ENCODE measurements around the gene DCLRE1C.
A peak's percentile ranks its signal among the peaks of the same experiment; 100 is the strongest.

DCLRE1C gene

DNA sequence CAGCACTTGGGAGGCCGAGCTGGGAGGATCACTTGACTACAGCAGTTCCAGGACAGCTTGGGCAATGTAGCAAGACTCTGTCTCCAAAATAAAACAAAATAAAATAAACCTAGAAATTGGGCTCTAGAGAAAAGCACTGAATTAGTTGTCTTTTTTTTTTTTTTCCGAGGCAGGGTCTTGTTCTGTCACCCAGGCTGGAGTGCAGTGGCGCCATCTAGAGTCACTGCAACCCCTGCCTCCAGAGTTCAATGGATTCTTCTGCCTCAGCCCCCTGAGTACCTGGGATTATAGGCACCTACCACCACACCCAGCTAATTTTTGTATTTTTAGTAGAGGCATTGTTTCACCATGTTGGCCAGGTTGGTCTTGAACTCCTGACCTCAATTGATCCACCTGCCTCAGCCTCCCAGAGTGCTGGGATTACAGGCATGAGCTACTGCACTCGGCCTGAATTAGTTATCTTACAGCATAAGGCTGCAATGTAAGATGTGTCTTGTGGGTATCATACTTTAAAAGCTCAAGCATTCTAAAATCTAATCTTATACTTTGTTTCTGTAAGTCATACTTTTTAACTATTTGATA is 18.1 kb upstream of the DCLRE1C start:
- no peaks in the 10 kb centered on the region for H3K9me3 ChIP-seq (ENCODE audit: control insufficient read depth in 2 of 2, low read length in 2 of 2)
- H3K27me3 ChIP-seq (ENCODE audit: control insufficient read depth in 2 of 2, insufficient read depth in 2 of 2, low read length in 2 of 2): no peaks in the 10 kb centered on the region
- H3K4me1 ChIP-seq (ENCODE audit: control insufficient read depth in 2 of 2, insufficient read depth in 2 of 2, low read length in 2 of 2): no peaks in the 10 kb centered on the region
- H3K36me3 ChIP-seq (ENCODE audit: control insufficient read depth in 2 of 2, insufficient read depth in 2 of 2, low read length in 2 of 2): no peaks in the 10 kb centered on the region
- H3K9ac ChIP-seq (ENCODE audit: low read depth in 1 of 2, low read length in 2 of 2): no peak overlapping the region
- no peak overlapping the region for H3K4me3 ChIP-seq (ENCODE audit: low read length in 2 of 2)
- no peak overlapping the region for H3K27ac ChIP-seq (ENCODE audit: low read depth in 2 of 2, low read length in 2 of 2)

DNA sequence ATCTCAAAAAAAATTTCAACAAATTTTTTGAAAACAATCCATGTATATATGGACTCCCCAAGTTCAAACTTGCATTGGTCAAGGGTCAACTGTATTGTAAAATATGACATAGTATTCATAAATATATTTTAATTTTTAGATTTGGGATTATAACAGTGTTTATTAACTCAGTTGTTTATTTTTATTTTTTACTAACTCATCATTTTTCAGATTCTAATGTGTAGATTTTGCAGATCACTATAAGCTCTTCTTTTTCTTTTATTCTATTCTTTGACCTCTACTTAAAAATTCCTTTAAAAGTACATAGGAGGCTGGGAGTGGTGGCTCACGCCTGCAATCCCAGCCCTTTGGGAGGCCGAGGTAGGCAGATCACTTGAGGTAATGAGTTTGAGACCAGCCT is 14.0 kb upstream of the DCLRE1C start:
- no peaks in the 10 kb centered on the region for H3K4me1 ChIP-seq (ENCODE audit: control insufficient read depth in 2 of 2, insufficient read depth in 2 of 2, low read length in 2 of 2)
- no peak overlapping the region for H3K27ac ChIP-seq (ENCODE audit: low read depth in 2 of 2, low read length in 2 of 2)
- no peak overlapping the region for H3K9ac ChIP-seq (ENCODE audit: low read depth in 1 of 2, low read length in 2 of 2)
- H3K4me3 ChIP-seq (ENCODE audit: low read length in 2 of 2): no peak overlapping the region
- H3K36me3 ChIP-seq (ENCODE audit: control insufficient read depth in 2 of 2, insufficient read depth in 2 of 2, low read length in 2 of 2): no peaks in the 10 kb centered on the region
- H3K9me3 ChIP-seq (ENCODE audit: control insufficient read depth in 2 of 2, low read length in 2 of 2): no peaks in the 10 kb centered on the region
- H3K27me3 ChIP-seq (ENCODE audit: control insufficient read depth in 2 of 2, insufficient read depth in 2 of 2, low read length in 2 of 2): no peaks in the 10 kb centered on the region

DNA sequence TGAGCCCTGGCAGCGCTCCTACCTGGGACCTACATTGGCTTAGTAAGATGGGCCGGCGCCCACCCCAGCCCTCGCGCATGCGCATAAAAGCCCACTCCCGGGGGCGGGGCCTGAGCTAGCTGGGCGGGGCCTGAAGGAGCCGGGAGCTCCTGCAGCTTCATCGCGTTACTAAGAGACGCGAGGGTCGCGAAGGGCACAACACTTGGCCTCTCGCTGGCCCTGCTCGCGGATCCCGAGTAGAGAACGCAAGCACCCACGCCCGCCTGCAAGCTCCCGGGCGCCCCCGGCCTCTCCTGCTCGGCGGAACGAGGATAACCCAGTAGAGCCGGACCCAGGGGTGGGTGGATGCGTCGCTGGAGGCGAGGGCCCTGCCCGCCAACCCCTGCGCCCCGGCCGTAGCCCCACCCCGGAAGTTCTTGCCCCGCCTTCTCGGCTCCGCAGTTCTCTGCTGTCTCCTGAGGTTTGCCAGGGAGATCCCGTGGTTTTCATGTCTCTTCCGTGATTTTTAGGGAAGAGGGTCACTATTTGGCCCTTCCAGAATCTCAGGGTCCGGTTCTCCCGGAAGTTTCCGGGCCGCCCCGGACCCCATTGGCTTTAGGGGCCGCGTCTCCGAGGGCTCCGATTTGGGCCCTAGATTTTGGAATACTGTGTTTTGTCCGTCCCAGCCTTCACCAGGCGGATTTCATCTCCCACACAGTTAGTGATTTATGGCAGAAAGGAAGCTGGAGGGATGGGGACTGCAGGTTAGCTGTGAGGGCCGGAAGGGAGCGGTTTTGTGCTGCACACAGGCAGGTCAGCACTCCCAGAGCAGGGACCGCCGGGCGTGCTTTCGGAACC is 5.5 kb upstream of the DCLRE1C start, which contains the start of gene MEIG1:
TSS of gene MEIG1 (plus strand) at position 168 of the 837 bp plus-strand sequence. CDS start 7,081 bp downstream, outside the sequence.
- no peaks in the 10 kb centered on the region for H3K27me3 ChIP-seq (ENCODE audit: control insufficient read depth in 2 of 2, insufficient read depth in 2 of 2, low read length in 2 of 2)
- peak within 1 kb of the TSS; percentile 75 to 81 for H3K4me3 ChIP-seq (ENCODE audit: low read length in 2 of 2)
- no peaks in the 10 kb centered on the region for H3K36me3 ChIP-seq (ENCODE audit: control insufficient read depth in 2 of 2, insufficient read depth in 2 of 2, low read length in 2 of 2)

DNA sequence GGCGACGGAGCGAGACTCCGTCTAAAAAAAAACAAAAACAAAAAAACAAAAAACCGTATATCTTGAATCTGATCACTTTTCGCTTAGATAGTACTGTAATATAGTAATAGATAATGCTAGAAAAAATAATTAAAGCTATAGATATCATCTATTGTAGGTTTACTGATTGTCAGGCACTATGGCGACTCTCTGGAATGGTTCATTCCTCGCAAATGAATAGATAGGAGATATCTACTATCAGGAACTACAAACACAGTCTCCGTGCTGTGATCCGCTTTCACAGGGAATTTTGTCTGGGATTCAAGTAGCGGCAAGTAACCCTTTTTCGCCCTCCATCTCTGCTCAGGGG is 5.0 kb upstream of the DCLRE1C start:
- peaks cover 2 to 3% of the 10 kb centered on the region in 2 donors for H3K4me1 ChIP-seq (ENCODE audit: control insufficient read depth in 2 of 2, insufficient read depth in 2 of 2, low read length in 2 of 2)
- H3K9ac ChIP-seq (ENCODE audit: low read depth in 1 of 2, low read length in 2 of 2): peak overlapping the region; percentile 68 to 81
- peak overlapping the region; percentile 94 to 97 for H3K27ac ChIP-seq (ENCODE audit: low read depth in 2 of 2, low read length in 2 of 2)
- no peaks in the 10 kb centered on the region for H3K36me3 ChIP-seq (ENCODE audit: control insufficient read depth in 2 of 2, insufficient read depth in 2 of 2, low read length in 2 of 2)
- no peaks in the 10 kb centered on the region for H3K9me3 ChIP-seq (ENCODE audit: control insufficient read depth in 2 of 2, low read length in 2 of 2)
- peak overlapping the region; percentile 75 to 81 for H3K4me3 ChIP-seq (ENCODE audit: low read length in 2 of 2)
- no peaks in the 10 kb centered on the region for H3K27me3 ChIP-seq (ENCODE audit: control insufficient read depth in 2 of 2, insufficient read depth in 2 of 2, low read length in 2 of 2)

More for the DNA sequence above, 5.5 kb upstream of the DCLRE1C start, which contains the start of gene MEIG1:
- peak within 1 kb of the TSS; percentile 82 to 87 for H3K9ac ChIP-seq (ENCODE audit: low read depth in 1 of 2, low read length in 2 of 2)
- H3K27ac ChIP-seq (ENCODE audit: low read depth in 2 of 2, low read length in 2 of 2): peak within 1 kb of the TSS; percentile 94 to 97
- peaks cover 2 to 3% of the 10 kb centered on the region in 2 donors for H3K4me1 ChIP-seq (ENCODE audit: control insufficient read depth in 2 of 2, insufficient read depth in 2 of 2, low read length in 2 of 2)
- H3K9me3 ChIP-seq (ENCODE audit: control insufficient read depth in 2 of 2, low read length in 2 of 2): no peaks in the 10 kb centered on the region

DNA sequence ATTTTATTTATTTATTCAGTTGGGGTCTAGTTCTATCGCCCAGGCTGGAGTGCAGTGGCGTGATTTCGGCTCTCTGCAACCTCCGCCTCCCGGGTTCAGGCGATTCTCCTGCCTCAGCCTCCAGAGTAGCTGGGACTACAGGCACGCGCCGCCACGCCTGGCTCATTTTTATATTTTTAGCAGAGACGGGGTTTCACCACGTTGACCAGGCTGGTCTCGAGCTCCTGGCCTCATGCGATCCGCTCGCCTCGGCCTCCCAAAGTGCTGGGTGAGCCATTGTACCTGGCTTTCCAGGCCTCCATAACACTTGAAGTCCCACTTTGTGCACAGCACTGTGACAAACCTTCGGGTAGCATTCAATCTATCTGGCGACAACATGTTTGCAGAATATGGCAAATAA is 1.0 kb upstream of the DCLRE1C start:
- Histone ChIP-seq H3K36me3 (ENCODE audit: control insufficient read depth in 2 of 2, insufficient read depth in 2 of 2, low read length in 2 of 2) (no peaks in the 10 kb centered on the region), H3K9ac (ENCODE audit: low read depth in 1 of 2, low read length in 2 of 2) (peak overlapping the region in 1 of 2 donors; percentile 72), H3K27me3 (ENCODE audit: control insufficient read depth in 2 of 2, insufficient read depth in 2 of 2, low read length in 2 of 2) (no peaks in the 10 kb centered on the region), H3K9me3 (ENCODE audit: control insufficient read depth in 2 of 2, low read length in 2 of 2) (no peaks in the 10 kb centered on the region), H3K27ac (ENCODE audit: low read depth in 2 of 2, low read length in 2 of 2) (peak overlapping the region in 1 of 2 donors; percentile 88), H3K4me1 (ENCODE audit: control insufficient read depth in 2 of 2, insufficient read depth in 2 of 2, low read length in 2 of 2) (peaks cover 10 to 11% of the 10 kb centered on the region in 2 donors), H3K4me3 (ENCODE audit: low read length in 2 of 2) (peak overlapping the region in 1 of 2 donors; percentile 89)

DNA sequence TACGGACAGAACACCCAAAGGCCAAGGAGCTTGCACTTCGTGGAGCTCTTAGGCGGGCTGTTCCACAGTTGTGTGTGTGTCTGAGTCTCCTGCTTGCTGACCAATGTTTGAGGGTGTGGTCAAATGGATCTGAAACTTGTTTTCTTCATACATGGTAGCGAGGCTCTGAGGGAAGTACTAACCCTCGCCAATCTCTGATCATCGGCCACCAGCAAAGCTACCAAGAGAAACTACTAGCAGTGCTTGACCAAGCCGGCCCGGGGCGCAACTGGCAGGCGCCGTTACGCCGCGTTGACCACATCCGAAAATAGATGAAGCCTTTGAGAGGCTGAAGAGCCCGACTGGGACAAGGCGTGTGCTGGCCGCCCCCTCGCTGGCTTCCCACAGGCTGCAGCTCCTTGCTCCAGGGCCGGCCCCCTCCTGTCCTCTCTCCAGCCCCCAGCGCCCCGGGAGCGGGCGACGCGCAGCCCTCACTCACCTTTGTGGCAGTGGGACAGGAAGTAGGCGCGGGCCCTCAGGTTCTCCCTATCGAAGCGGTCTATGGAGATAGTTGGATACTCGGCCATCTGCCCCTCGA is 384 bp downstream of the DCLRE1C start:
- no peaks in the 10 kb centered on the region for H3K9me3 ChIP-seq (ENCODE audit: control insufficient read depth in 2 of 2, low read length in 2 of 2)
- peaks cover 0 to 7% of the 10 kb centered on the region in 2 donors for H3K36me3 ChIP-seq (ENCODE audit: control insufficient read depth in 2 of 2, insufficient read depth in 2 of 2, low read length in 2 of 2)
- H3K9ac ChIP-seq (ENCODE audit: low read depth in 1 of 2, low read length in 2 of 2): peak overlapping the region; percentile 72 to 83
- H3K27me3 ChIP-seq (ENCODE audit: control insufficient read depth in 2 of 2, insufficient read depth in 2 of 2, low read length in 2 of 2): no peaks in the 10 kb centered on the region
- peak overlapping the region; percentile 89 to 91 for H3K4me3 ChIP-seq (ENCODE audit: low read length in 2 of 2)
- H3K27ac ChIP-seq (ENCODE audit: low read depth in 2 of 2, low read length in 2 of 2): peak overlapping the region; percentile 88 to 90
- peaks cover 8 to 11% of the 10 kb centered on the region in 2 donors for H3K4me1 ChIP-seq (ENCODE audit: control insufficient read depth in 2 of 2, insufficient read depth in 2 of 2, low read length in 2 of 2)

DNA sequence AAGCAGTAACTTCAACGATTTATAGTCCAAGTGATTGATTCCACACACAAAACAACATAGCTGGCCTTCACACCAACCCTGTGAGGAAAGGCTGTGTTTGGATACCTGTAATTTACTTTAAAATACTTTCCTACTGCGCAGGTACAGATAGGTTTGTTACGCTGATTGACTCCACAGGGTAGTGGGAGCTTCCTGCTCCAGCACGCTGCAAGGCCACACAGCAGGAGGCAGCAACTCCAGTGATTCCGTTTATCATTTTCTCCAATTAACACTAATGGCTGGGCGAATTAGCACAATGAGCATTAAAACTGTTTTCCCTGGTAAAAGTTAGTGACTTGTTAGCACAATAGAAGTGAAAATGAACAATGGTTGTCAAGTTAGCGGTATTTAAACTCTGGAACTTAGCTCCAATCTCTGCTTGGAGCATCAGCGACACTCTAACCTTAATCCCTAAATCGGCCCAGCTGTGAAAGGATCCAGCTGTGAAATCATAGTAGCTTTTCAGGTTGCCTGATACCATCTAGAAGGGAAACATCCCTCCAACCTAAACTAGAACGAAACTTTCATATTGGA is 959 bp downstream of the DCLRE1C start:
- H3K36me3 ChIP-seq (ENCODE audit: control insufficient read depth in 2 of 2, insufficient read depth in 2 of 2, low read length in 2 of 2): peaks cover 4 to 7% of the 10 kb centered on the region in 2 donors
- H3K27me3 ChIP-seq (ENCODE audit: control insufficient read depth in 2 of 2, insufficient read depth in 2 of 2, low read length in 2 of 2): no peaks in the 10 kb centered on the region
- H3K4me3 ChIP-seq (ENCODE audit: low read length in 2 of 2): peak overlapping the region; percentile 89 to 91
- H3K9ac ChIP-seq (ENCODE audit: low read depth in 1 of 2, low read length in 2 of 2): peak overlapping the region; percentile 72 to 83
- H3K9me3 ChIP-seq (ENCODE audit: control insufficient read depth in 2 of 2, low read length in 2 of 2): no peaks in the 10 kb centered on the region
- H3K27ac ChIP-seq (ENCODE audit: low read depth in 2 of 2, low read length in 2 of 2): peak overlapping the region in 1 of 2 donors; percentile 88
- peaks cover 8 to 11% of the 10 kb centered on the region in 2 donors for H3K4me1 ChIP-seq (ENCODE audit: control insufficient read depth in 2 of 2, insufficient read depth in 2 of 2, low read length in 2 of 2)

DNA sequence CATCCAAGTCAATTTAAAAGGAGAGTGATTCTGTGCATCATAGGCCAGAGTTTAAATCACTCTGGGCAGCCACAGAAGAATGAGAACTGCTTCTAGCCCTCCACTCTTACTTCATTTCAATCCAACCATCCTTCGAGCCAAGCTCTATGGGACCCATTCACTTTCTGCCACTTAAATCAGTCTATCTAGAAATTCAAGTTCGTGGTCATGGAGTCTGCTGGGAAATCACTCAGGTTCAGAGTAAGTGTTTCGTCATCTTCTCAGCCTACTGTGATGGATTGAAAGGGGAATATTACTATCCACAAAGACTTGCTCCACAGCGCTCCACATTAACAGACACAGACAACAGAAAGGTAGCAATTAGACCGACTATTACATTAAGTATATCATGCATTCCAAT is 4.6 kb downstream of the DCLRE1C start:
- peaks cover 8 to 11% of the 10 kb centered on the region in 2 donors for H3K4me1 ChIP-seq (ENCODE audit: control insufficient read depth in 2 of 2, insufficient read depth in 2 of 2, low read length in 2 of 2)
- no peak overlapping the region for H3K27ac ChIP-seq (ENCODE audit: low read depth in 2 of 2, low read length in 2 of 2)
- no peak overlapping the region for H3K9ac ChIP-seq (ENCODE audit: low read depth in 1 of 2, low read length in 2 of 2)
- H3K4me3 ChIP-seq (ENCODE audit: low read length in 2 of 2): no peak overlapping the region
- peaks cover 8 to 17% of the 10 kb centered on the region in 2 donors for H3K36me3 ChIP-seq (ENCODE audit: control insufficient read depth in 2 of 2, insufficient read depth in 2 of 2, low read length in 2 of 2)
- no peaks in the 10 kb centered on the region for H3K9me3 ChIP-seq (ENCODE audit: control insufficient read depth in 2 of 2, low read length in 2 of 2)
- no peaks in the 10 kb centered on the region for H3K27me3 ChIP-seq (ENCODE audit: control insufficient read depth in 2 of 2, insufficient read depth in 2 of 2, low read length in 2 of 2)

DNA sequence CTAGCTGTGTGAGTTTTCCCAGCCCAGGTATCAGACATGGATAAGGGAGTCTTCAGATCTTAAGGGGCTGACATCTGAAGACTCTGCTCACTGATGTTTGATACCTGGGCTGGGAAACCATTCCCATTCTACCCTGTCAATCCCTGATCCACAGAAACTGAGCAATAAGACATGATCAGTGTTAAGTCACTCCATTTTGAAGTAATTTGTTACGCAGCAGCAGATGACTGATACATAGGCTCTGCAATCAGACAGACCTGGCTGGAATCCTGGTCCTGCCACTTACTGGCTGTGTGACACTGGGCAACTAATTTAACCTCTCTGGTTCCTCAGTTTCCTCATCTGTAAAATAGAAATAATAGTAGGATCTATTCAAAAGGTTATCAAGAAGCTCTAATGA is 6.6 kb downstream of the DCLRE1C start:
- Histone ChIP-seq H3K4me3 (ENCODE audit: low read length in 2 of 2) (no peak overlapping the region), H3K27ac (ENCODE audit: low read depth in 2 of 2, low read length in 2 of 2) (no peak overlapping the region), H3K36me3 (ENCODE audit: control insufficient read depth in 2 of 2, insufficient read depth in 2 of 2, low read length in 2 of 2) (peaks cover 14 to 29% of the 10 kb centered on the region in 2 donors), H3K9ac (ENCODE audit: low read depth in 1 of 2, low read length in 2 of 2) (no peak overlapping the region), H3K9me3 (ENCODE audit: control insufficient read depth in 2 of 2, low read length in 2 of 2) (no peaks in the 10 kb centered on the region), H3K27me3 (ENCODE audit: control insufficient read depth in 2 of 2, insufficient read depth in 2 of 2, low read length in 2 of 2) (no peaks in the 10 kb centered on the region), H3K4me1 (ENCODE audit: control insufficient read depth in 2 of 2, insufficient read depth in 2 of 2, low read length in 2 of 2) (peaks cover 0 to 3% of the 10 kb centered on the region in 2 donors)

DNA sequence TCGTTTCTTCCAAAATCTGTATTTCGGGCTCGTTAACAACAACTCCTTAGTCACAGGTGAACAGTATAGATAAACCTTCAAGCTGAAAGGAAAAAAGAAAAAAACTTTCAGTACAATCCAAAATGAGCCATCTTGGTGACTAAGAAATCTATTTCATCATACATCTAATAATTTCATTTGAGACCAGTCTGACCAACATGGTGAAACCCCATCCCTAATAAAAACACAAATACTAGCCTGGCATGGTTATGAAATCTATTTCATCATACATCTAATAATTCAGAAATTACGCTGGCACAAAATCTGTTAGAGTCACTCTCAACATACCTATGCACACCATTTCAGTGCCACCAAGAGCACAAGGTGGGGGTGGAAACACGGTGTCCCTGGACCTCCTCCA is 8.8 kb downstream of the DCLRE1C start:
- Histone ChIP-seq H3K27ac (ENCODE audit: low read depth in 2 of 2, low read length in 2 of 2) (no peak overlapping the region), H3K27me3 (ENCODE audit: control insufficient read depth in 2 of 2, insufficient read depth in 2 of 2, low read length in 2 of 2) (no peaks in the 10 kb centered on the region), H3K4me3 (ENCODE audit: low read length in 2 of 2) (no peak overlapping the region), H3K36me3 (ENCODE audit: control insufficient read depth in 2 of 2, insufficient read depth in 2 of 2, low read length in 2 of 2) (peaks cover 14 to 29% of the 10 kb centered on the region in 2 donors), H3K9ac (ENCODE audit: low read depth in 1 of 2, low read length in 2 of 2) (no peak overlapping the region), H3K9me3 (ENCODE audit: control insufficient read depth in 2 of 2, low read length in 2 of 2) (no peaks in the 10 kb centered on the region), H3K4me1 (ENCODE audit: control insufficient read depth in 2 of 2, insufficient read depth in 2 of 2, low read length in 2 of 2) (no peaks in the 10 kb centered on the region)

Data from mucosa of rectum (tissue), 2 donors.